H1 (cell line): ENCODE data around the gene WDR91. TPM values are rescaled to one million over a fixed set of nuclear protein-coding genes. Genes with fewer than 3 reads are reported as not detected.

Source experiments
- CTCF ChIA-PET: fragments of 300-600 bp; sonication (Branson Sonifier 250); formaldehyde crosslinking; loops from one replicate; lab custom pipeline; 2021; ENCODE audit not compliant: partially characterized antibody; lab: Charles Lee
- POLR2A ChIA-PET: fragments of 300-600 bp; sonication (Branson Sonifier 250); formaldehyde crosslinking; loops from one replicate; lab custom pipeline; 2021; ENCODE audit warnings: inconsistent platforms; ENCODE audit not compliant: partially characterized antibody; lab: Charles Lee
- DNase-seq, 2 experiments: peaks; one replicate each; pipeline versions ENCODE4 v3.0.0 to v3.0.0-alpha.2; 2010 to 2022; ENCODE audit warnings: low spot score in 2 of 2, low read depth in 1 of 2, mixed read lengths in 1 of 2
- FAIRE-seq: peaks from 2 replicates; lab custom pipeline; 2011; peaks lifted over from hg19 to GRCh38; lab: Jason Lieb, UNC
- H2AFZ ChIP-seq: 2 replicates; pipeline ENCODE4 v1.8.1; 2012; ENCODE audit warnings: low read length, inconsistent platforms
- H2AK5ac ChIP-seq: 2 replicates; pipeline ENCODE4 v1.6.1; 2013; ENCODE audit warnings: low read depth, low read length
- H2BK120ac ChIP-seq: replicated peaks from 2 replicates; pipeline ENCODE3; 2013; ENCODE audit warnings: low read depth, low read length, inconsistent platforms
- H2BK12ac ChIP-seq: 2 replicates; pipeline ENCODE4 v1.6.1; 2013; ENCODE audit warnings: low read depth, low read length
- H2BK15ac ChIP-seq: 2 replicates; pipeline ENCODE4 v1.6.1; 2013; ENCODE audit warnings: low read length
- H2BK20ac ChIP-seq: 2 replicates; pipeline ENCODE4 v1.6.1; 2013; ENCODE audit warnings: low read length
- H2BK5ac ChIP-seq: 2 replicates; pipeline ENCODE4 v1.6.1; 2013; ENCODE audit warnings: low read depth, low read length
- H3K14ac ChIP-seq: 2 replicates; pipeline ENCODE4 v1.6.1; 2013; ENCODE audit warnings: inconsistent platforms; ENCODE audit not compliant: insufficient read length
- H3K18ac ChIP-seq: 2 replicates; pipeline ENCODE4 v1.6.1; 2013; ENCODE audit warnings: low read length; ENCODE audit errors: extremely low read depth
- H3K23ac ChIP-seq: 2 replicates; pipeline ENCODE4 v1.6.1; 2013; ENCODE audit warnings: inconsistent platforms; ENCODE audit not compliant: insufficient read length
- H3K23me2 ChIP-seq: 2 replicates; pipeline ENCODE4 v1.6.1; 2013; ENCODE audit warnings: low read depth, low read length
- H3K27ac ChIP-seq: 2 replicates; pipeline ENCODE4 v1.6.1; 2011; ENCODE audit warnings: low read depth, low read length, inconsistent platforms
- H3K27me3 ChIP-seq, 4 experiments: replicated peaks in 1 of 4; 1 replicate in 1 of 4; 2 replicates in 3 of 4; pipeline versions ENCODE4 v1.6.1 to v1.8.1; 2011 to 2013; ENCODE audit warnings: low read length in 3 of 4, mild to moderate bottlenecking in 3 of 4, inconsistent platforms in 2 of 4, mixed read lengths in 2 of 4, moderate library complexity in 1 of 4; ENCODE audit not compliant: control insufficient read depth in 3 of 4, insufficient read depth in 3 of 4; ENCODE audit errors: extremely low read depth in 1 of 4
- H3K36me3 ChIP-seq, 4 experiments: 2 replicates each; pipeline versions ENCODE4 v1.6.1 to v1.8.1; 2011 to 2013; ENCODE audit warnings: mild to moderate bottlenecking in 4 of 4, low read length in 3 of 4, moderate library complexity in 2 of 4, control low read depth in 1 of 4, inconsistent platforms in 1 of 4; ENCODE audit not compliant: insufficient read depth in 4 of 4, control insufficient read depth in 2 of 4
- H3K4ac ChIP-seq: replicated peaks from 2 replicates; pipeline ENCODE3; 2013; ENCODE audit warnings: low read length, low read depth, mixed read lengths, inconsistent platforms; ENCODE audit not compliant: insufficient read length
- H3K4me1 ChIP-seq, 4 experiments: replicated peaks in 1 of 4; 1 replicate in 1 of 4; 2 replicates in 3 of 4; pipeline versions ENCODE4 v1.6.1 to v1.8.1; 2011 to 2013; ENCODE audit warnings: low read length in 3 of 4, inconsistent platforms in 2 of 4, mixed read lengths in 1 of 4; ENCODE audit not compliant: insufficient read depth in 4 of 4, control insufficient read depth in 3 of 4
- H3K4me2 ChIP-seq, 2 experiments: 2 replicates each; pipeline versions ENCODE4 v1.6.1 to v1.8.1; 2011 to 2013; ENCODE audit warnings: low read depth in 2 of 2, low read length in 2 of 2, control low read depth in 1 of 2, inconsistent platforms in 1 of 2, mild to moderate bottlenecking in 1 of 2; ENCODE audit not compliant: insufficient read depth in 1 of 2
- H3K4me3 ChIP-seq, 4 experiments: fragments of 200-600, 300-600 bp in 1 of 4; sonication (generic), shearing (Covaris generic), sonication (Bioruptor Twin) in 1 of 4; 2 replicates each; pipeline versions ENCODE4 v1.5.1 to v1.8.1; 2011 to 2016; ENCODE audit warnings: low read length in 4 of 4, low read depth in 3 of 4, control low read depth in 2 of 4, inconsistent platforms in 2 of 4, mild to moderate bottlenecking in 2 of 4, mixed read lengths in 1 of 4, moderate library complexity in 1 of 4; ENCODE audit not compliant: insufficient read depth in 2 of 4; ENCODE audit errors: extremely low read depth in 1 of 4
- H3K56ac ChIP-seq: replicated peaks from 2 replicates; pipeline ENCODE3; 2013; ENCODE audit warnings: low read depth, mild to moderate bottlenecking, mixed read lengths, low read length, inconsistent platforms; ENCODE audit not compliant: insufficient read length
- H3K79me1 ChIP-seq: 2 replicates; pipeline ENCODE4 v1.6.1; 2013; ENCODE audit warnings: low read depth, low read length, control low read depth
- H3K79me2 ChIP-seq, 2 experiments: 2 replicates each; pipeline versions ENCODE4 v1.6.1 to v1.8.1; 2012 to 2013; ENCODE audit warnings: low read length in 2 of 2, mild to moderate bottlenecking in 2 of 2, inconsistent platforms in 1 of 2; ENCODE audit not compliant: insufficient read depth in 2 of 2, control insufficient read depth in 1 of 2
- H3K9ac ChIP-seq, 4 experiments: replicated peaks in 1 of 4; 1 replicate in 1 of 4; 2 replicates in 3 of 4; pipeline versions ENCODE4 v1.6.1 to v1.8.1; 2011 to 2013; ENCODE audit warnings: low read depth in 3 of 4, low read length in 3 of 4, control low read depth in 2 of 4, mild to moderate bottlenecking in 2 of 4, moderate library complexity in 2 of 4, inconsistent platforms in 1 of 4; ENCODE audit errors: extremely low read depth in 1 of 4
- H3K9me3 ChIP-seq, 2 experiments: 2 replicates each; pipeline versions ENCODE4 v1.6.1 to v1.8.1; 2012 to 2013; ENCODE audit warnings: mild to moderate bottlenecking in 2 of 2, moderate library complexity in 2 of 2, control low read depth in 1 of 2, inconsistent platforms in 1 of 2, low read depth in 1 of 2, low read length in 1 of 2, mixed read lengths in 1 of 2; ENCODE audit not compliant: insufficient read depth in 2 of 2
- H4K20me1 ChIP-seq, 2 experiments: replicated peaks in 1 of 2; 2 replicates each; pipeline versions ENCODE3 to v1.8.1; 2011 to 2013; ENCODE audit warnings: inconsistent platforms in 2 of 2, low read length in 2 of 2, mild to moderate bottlenecking in 1 of 2; ENCODE audit not compliant: insufficient read depth in 2 of 2, control insufficient read depth in 1 of 2
- H4K5ac ChIP-seq: 2 replicates; pipeline ENCODE4 v1.6.1; 2013; ENCODE audit warnings: low read length, low read depth, mixed read lengths, inconsistent platforms; ENCODE audit not compliant: insufficient read length
- H4K8ac ChIP-seq: 2 replicates; pipeline ENCODE4 v1.8.0; 2013; ENCODE audit warnings: mild to moderate bottlenecking, moderate library complexity, low read length, inconsistent platforms; ENCODE audit not compliant: insufficient read depth; ENCODE audit errors: extremely low read depth
- H4K91ac ChIP-seq: replicated peaks from 2 replicates; pipeline ENCODE3; 2013; ENCODE audit warnings: low read length, mixed read lengths, inconsistent platforms; ENCODE audit not compliant: insufficient read length
- BRCA1 ChIP-seq: IDR thresholded peaks from 2 replicates; pipeline ENCODE4 v1.6.1; 2012; ENCODE audit warnings: low read depth, low read length, improper control_type of control experiment
- CREB1 ChIP-seq: IDR thresholded peaks from 2 replicates; pipeline ENCODE4 v1.6.1; 2012; ENCODE audit warnings: inconsistent platforms
- GABPA ChIP-seq: IDR thresholded peaks from 2 replicates; pipeline ENCODE4 v1.6.1; 2011; ENCODE audit warnings: mild to moderate bottlenecking, low read length, moderate library complexity, borderline replicate concordance; ENCODE audit not compliant: insufficient read depth
- HDAC2 ChIP-seq, 2 experiments: fragments of 300-600 bp in 1 of 2; sonication (generic) in 1 of 2; IDR thresholded peaks; 2 replicates each; pipeline ENCODE4 v1.6.1; 2011 to 2012; ENCODE audit warnings: low read depth in 2 of 2, low read length in 2 of 2, mild to moderate bottlenecking in 2 of 2, moderate library complexity in 2 of 2, borderline replicate concordance in 1 of 2, inconsistent platforms in 1 of 2
- JUN ChIP-seq: IDR thresholded peaks from 2 replicates; pipeline ENCODE4 v1.6.1; 2011; ENCODE audit warnings: low read depth, mild to moderate bottlenecking, improper control_type of control experiment, low read length
- NRF1 ChIP-seq: IDR thresholded peaks from 2 replicates; pipeline ENCODE4 v1.6.1; 2011; ENCODE audit warnings: mild to moderate bottlenecking, low read depth, low read length, improper control_type of control experiment
- POLR2A ChIP-seq, 2 experiments: IDR thresholded peaks; 1 replicate in 1 of 2; 2 replicates in 1 of 2; pipeline ENCODE4 v1.6.1; 2011; ENCODE audit warnings: low read depth in 2 of 2, low read length in 2 of 2, mild to moderate bottlenecking in 2 of 2; ENCODE audit errors: control extremely low read depth in 1 of 2
- RAD21 ChIP-seq, 2 experiments: IDR thresholded peaks in 1 of 2; conservative IDR thresholded peaks in 1 of 2; 2 replicates each; pipeline ENCODE4 v1.6.1; 2011; ENCODE audit warnings: low read depth in 2 of 2, low read length in 2 of 2, improper control_type of control experiment in 1 of 2, inconsistent platforms in 1 of 2, mild to moderate bottlenecking in 1 of 2, moderate library complexity in 1 of 2
- RXRA ChIP-seq: IDR thresholded peaks from 2 replicates; pipeline ENCODE4 v1.6.1; 2011; ENCODE audit warnings: low read depth, mild to moderate bottlenecking, low read length, moderate library complexity; ENCODE audit not compliant: insufficient read depth
- SIRT6 ChIP-seq: IDR thresholded peaks from one replicate; pipeline ENCODE4 v1.7.1; 2012; ENCODE audit warnings: low read length, inconsistent platforms
- SIX5 ChIP-seq: IDR thresholded peaks from 2 replicates; pipeline ENCODE4 v1.6.1; 2011; ENCODE audit warnings: mild to moderate bottlenecking, low read depth, low read length
- SP1 ChIP-seq: IDR thresholded peaks from 2 replicates; pipeline ENCODE4 v1.6.1; 2011; ENCODE audit warnings: low read depth, low read length
- WGBS, 2 experiments: shearing (Covaris generic) in 1 of 2; methylation state at CpG; one replicate each; pipeline versions ENCODE4 v1.1.6 to v1.1.7; 2013 to 2015; ENCODE audit warnings: low lambda C conversion rate in 2 of 2, mixed read lengths in 2 of 2, inconsistent platforms in 1 of 2, low coverage in 1 of 2, missing lambda C conversion rate in 1 of 2; ENCODE audit not compliant: insufficient replicate concordance in 2 of 2, insufficient coverage in 1 of 2, insufficient read length in 1 of 2; ENCODE audit errors: extremely low coverage in 1 of 2, missing lambda C conversion rate in 1 of 2; 5-methylcytosine and 5-hydroxymethylcytosine counted together
- polyA plus RNA-seq, 7 experiments: library from polyadenylated mRNA; depleted of rRNA in 3 of 7; stranded (reverse) in 5 of 7; unstranded in 2 of 7; fragments of >200 nt in 5 of 7; fragments of 200-250 nt in 2 of 7; gene quantifications; 1 replicate in 5 of 7; 2 replicates in 1 of 7; 4 replicates in 1 of 7; pipeline versions ENCODE4 v1.2.1 to v1.2.3, GENCODE V29; 2011 to 2013; ENCODE audit warnings: missing spikeins in 2 of 7, mixed read lengths in 2 of 7
- total RNA-seq: library from RNA; stranded (reverse); fragmentation: NEBNext Ultra II Directional; extraction: Animal tissue kit (Norgen Biotek cat#: 25700); gene quantifications from 2 replicates; pipeline ENCODE4 v1.2.1, GENCODE V29; 2021

Gene WDR91
- total and polyA plus RNA-seq, 2 of the 8 experiments (the other 6 are each of a cell fraction or from before 2014, with no cell fraction given) = 8.2 to 14.7 TPM

- peak within 1 kb of the TSS; percentile 89 for H3K27ac ChIP-seq
- H2BK20ac ChIP-seq = no peak within 1 kb of the TSS
- peak within 1 kb of the TSS; percentile 83 for H4K91ac ChIP-seq
- FAIRE-seq (no peak), DNase-seq (peak; percentile 78 to 87)
- peaks cover 1 to 16% (median 3%) of the 10 kb centered on the region in 4 experiments; a peak in 4 of 7 replicates for H3K4me1 ChIP-seq
- no peaks in the 10 kb centered on the region; the same call in 1 of the 2 replicates for H3K79me1 ChIP-seq
- H2BK12ac ChIP-seq = no peak within 1 kb of the TSS
- H2AFZ ChIP-seq = no peak within 1 kb of the TSS; the same call in 1 of the 2 replicates
- H3K18ac ChIP-seq = no peak within 1 kb of the TSS; the same call in none of the 2 replicates
- peak within 1 kb of the TSS; percentile 80 to 85 for H3K4me2 ChIP-seq
- H3K9me3 ChIP-seq = no peaks in the 10 kb centered on the region
- H3K23ac ChIP-seq = no peak within 1 kb of the TSS
- peaks cover 16 to 34% (median 30%) of the 10 kb centered on the region in 4 experiments for H3K36me3 ChIP-seq
- H2BK5ac ChIP-seq = peak within 1 kb of the TSS; percentile 93
- no peak within 1 kb of the TSS for H3K14ac ChIP-seq
- peak within 1 kb of the TSS; percentile 91 for H4K8ac ChIP-seq
- H4K5ac ChIP-seq = peak within 1 kb of the TSS; percentile 91
- no peaks in the 10 kb centered on the region; the same call in 1 of the 2 replicates for H3K23me2 ChIP-seq
- H3K9ac ChIP-seq = peak within 1 kb of the TSS; percentile 59 to 91 (median 80)
- no peak within 1 kb of the TSS for H2AK5ac ChIP-seq
- peaks cover 0 to 20% of the 10 kb centered on the region in 2 experiments; a peak in 2 of 4 replicates for H3K79me2 ChIP-seq
- H2BK120ac ChIP-seq = no peak within 1 kb of the TSS
- 2% methylated on average over 62 of the region's 77 CpGs; no CpG with 5 or more reads in 1 of the 2 experiments for WGBS, 2 experiments
- POLR2A ChIA-PET = interaction anchor here (0.8 to 4.7 kb wide), 9 partner anchors 8 to 184 kb away, joined by 3 to 32 read pairs (median 6); partner anchors contain the start of gene AGBL3
- peaks cover 0 to 4% of the 10 kb centered on the region in 2 experiments for H4K20me1 ChIP-seq
- peak within 1 kb of the TSS; percentile 2 for H3K4ac ChIP-seq
- no peaks in the 10 kb centered on the region for H3K27me3 ChIP-seq
- H3K4me3 ChIP-seq = peak within 1 kb of the TSS; percentile 60 to 81 (median 72)
- CTCF ChIA-PET = interaction anchor here (0.8 to 2.5 kb wide), 7 partner anchors 7 to 184 kb away, joined by 3 to 12 read pairs (median 5); partner anchors contain the start of gene AGBL3
- no peak within 1 kb of the TSS for H2BK15ac ChIP-seq
- H3K56ac ChIP-seq = peak within 1 kb of the TSS; percentile 95
- TF ChIP-seq RXRA (0 out of 2 replicates have a peak, but pooled peaks have one; percentile 62), RAD21 (IDR thresholded peaks at IDR 0.05 in 1 of 2, conservative IDR thresholded peaks at IDR 0.05 in 1 of 2; ENCODE audit: low read depth in 2 of 2, low read length in 2 of 2) (peak; percentile 26 to 53; a peak in 3 of 4 replicates), POLR2A (IDR thresholded peaks at IDR 0.05; ENCODE audit: control extremely low read depth in 1 of 2, low read depth in 2 of 2, low read length in 2 of 2) (peak; percentile 50 to 84), SIX5 (no peak), SIRT6 (no peak), SP1 (no peak), HDAC2 (IDR thresholded peaks at IDR 0.05; ENCODE audit: borderline replicate concordance in 1 of 2, low read depth in 2 of 2, low read length in 2 of 2) (peak; percentile 80 to 91; a peak in 3 of 4 replicates), NRF1 (no peak), BRCA1 (no peak), CREB1 (0 out of 2 replicates have a peak, but pooled peaks have one; percentile 24), JUN (no peak), GABPA (peak; percentile 94)
Observed at GRCh38 chr7:135170274-135170997, 40.9 kb downstream of the WDR91 start, which contains the start of gene CYREN. CYREN (minus strand) TSS chr7:135170707; CDS start chr7:135168922, 1,785 bp downstream.
